ACC112 (cell line): ENCODE results near the gene ZIC4.

Experiments used
- H2AFZ ChIP-seq: fragments of 200-600 bp; sonication (generic); one replicate; pipeline ENCODE4 v1.6.0; 2017; ENCODE audit warnings: antibody characterized with exemption, low read length; ENCODE audit not compliant: unreplicated experiment
- H3K27ac ChIP-seq: fragments of 200-600 bp; sonication (generic); 2 replicates; pipeline ENCODE4 v1.5.1; 2014; ENCODE audit warnings: low read depth, mild to moderate bottlenecking, antibody characterized with exemption, low read length, moderate library complexity
- H3K27me3 ChIP-seq: fragments of 200-600 bp; sonication (generic); 2 replicates; pipeline ENCODE4 v1.6.1; 2014; ENCODE audit warnings: mild to moderate bottlenecking, antibody characterized with exemption, low read length, moderate library complexity, mixed read lengths; ENCODE audit not compliant: insufficient read depth
- H3K36me3 ChIP-seq: fragments of 200-600 bp; sonication (generic); 2 replicates; pipeline ENCODE4 v1.6.1; 2016; ENCODE audit warnings: mild to moderate bottlenecking, antibody characterized with exemption, low read length, moderate library complexity, mixed read lengths; ENCODE audit not compliant: insufficient read depth
- H3K4me1 ChIP-seq: fragments of 200-600 bp; sonication (generic); one replicate; pipeline ENCODE4 v1.6.1; 2016; ENCODE audit warnings: low read length, mixed read lengths; ENCODE audit not compliant: insufficient read depth, unreplicated experiment, control insufficient read depth
- H3K4me3 ChIP-seq: fragments of 200-600 bp; sonication (generic); 2 replicates; pipeline ENCODE4 v1.5.1; 2014; ENCODE audit warnings: mild to moderate bottlenecking, low read depth, low read length
- H3K79me2 ChIP-seq: fragments of 200-600 bp; sonication (generic); one replicate; pipeline ENCODE4 v1.6.0; 2016; ENCODE audit warnings: low read length; ENCODE audit not compliant: control insufficient read depth, unreplicated experiment, insufficient read depth

ZIC4 gene

GRCh38 chr3:147404000-147404799 lies 2.1 kb downstream of the ZIC4 start:
- Histone ChIP-seq H2AFZ (no peak overlapping the region), H3K27ac (no peak overlapping the region), H3K36me3 (no peaks in the 10 kb centered on the region), H3K4me3 (no peak overlapping the region), H3K27me3 (peaks cover 98% of the 10 kb centered on the region), H3K79me2 (no peaks in the 10 kb centered on the region), H3K4me1 (no peaks in the 10 kb centered on the region)

- H3K36me3 ChIP-seq: no peaks in the 10 kb centered on the region
- H2AFZ ChIP-seq: no peak overlapping the region
- peaks cover 98% of the 10 kb centered on the region for H3K27me3 ChIP-seq
- H3K4me3 ChIP-seq: no peak overlapping the region
- no peak overlapping the region for H3K27ac ChIP-seq
- no peaks in the 10 kb centered on the region for H3K4me1 ChIP-seq
- no peaks in the 10 kb centered on the region for H3K79me2 ChIP-seq
These were observed 2.8 kb downstream of the ZIC4 start for GRCh38 chr3:147403511-147403910.

GRCh38 chr3:147402159-147402558 lies 4.2 kb downstream of the ZIC4 start:
- Histone ChIP-seq H3K4me3 (no peak overlapping the region), H3K27ac (no peak overlapping the region), H3K27me3 (peaks cover 98% of the 10 kb centered on the region), H3K79me2 (no peaks in the 10 kb centered on the region), H2AFZ (no peak overlapping the region), H3K4me1 (no peaks in the 10 kb centered on the region), H3K36me3 (no peaks in the 10 kb centered on the region)

GRCh38 chr3:147401421-147401820 lies 4.9 kb downstream of the ZIC4 start:
- Histone ChIP-seq H3K79me2 (no peaks in the 10 kb centered on the region), H3K4me1 (no peaks in the 10 kb centered on the region), H3K4me3 (no peak overlapping the region), H2AFZ (no peak overlapping the region), H3K36me3 (no peaks in the 10 kb centered on the region), H3K27ac (no peak overlapping the region), H3K27me3 (peaks cover 98% of the 10 kb centered on the region)

- no peak overlapping the region for H2AFZ ChIP-seq
- H3K36me3 ChIP-seq: no peaks in the 10 kb centered on the region
- no peak overlapping the region for H3K27ac ChIP-seq
- H3K79me2 ChIP-seq: no peaks in the 10 kb centered on the region
- H3K4me1 ChIP-seq: no peaks in the 10 kb centered on the region
- peaks cover 98% of the 10 kb centered on the region for H3K27me3 ChIP-seq
- no peak overlapping the region for H3K4me3 ChIP-seq
These were observed 5.3 kb downstream of the ZIC4 start for GRCh38 chr3:147400999-147401398.

GRCh38 chr3:147400111-147400510 lies 6.2 kb downstream of the ZIC4 start:
- H3K27me3 ChIP-seq: peaks cover 98% of the 10 kb centered on the region
- H3K36me3 ChIP-seq: no peaks in the 10 kb centered on the region
- no peak overlapping the region for H2AFZ ChIP-seq
- H3K4me3 ChIP-seq: no peak overlapping the region
- H3K27ac ChIP-seq: no peak overlapping the region
- no peaks in the 10 kb centered on the region for H3K4me1 ChIP-seq
- no peaks in the 10 kb centered on the region for H3K79me2 ChIP-seq

GRCh38 chr3:147398813-147399534 lies 7.4 kb downstream of the ZIC4 start:
- no peaks in the 10 kb centered on the region for H3K79me2 ChIP-seq
- no peaks in the 10 kb centered on the region for H3K36me3 ChIP-seq
- no peaks in the 10 kb centered on the region for H3K4me1 ChIP-seq
- H3K27ac ChIP-seq: no peak overlapping the region
- no peak overlapping the region for H3K4me3 ChIP-seq
- peaks cover 98% of the 10 kb centered on the region for H3K27me3 ChIP-seq
- no peak overlapping the region for H2AFZ ChIP-seq

GRCh38 chr3:147397875-147398812 lies 8.2 kb downstream of the ZIC4 start:
- Histone ChIP-seq H3K4me1 (no peaks in the 10 kb centered on the region), H2AFZ (no peak overlapping the region), H3K79me2 (no peaks in the 10 kb centered on the region), H3K27ac (no peak overlapping the region), H3K27me3 (peaks cover 98% of the 10 kb centered on the region), H3K36me3 (no peaks in the 10 kb centered on the region), H3K4me3 (peak overlapping the region; percentile 38)

- H3K79me2 ChIP-seq: no peaks in the 10 kb centered on the region
- H3K4me1 ChIP-seq: no peaks in the 10 kb centered on the region
- H3K27ac ChIP-seq: no peak overlapping the region
- H2AFZ ChIP-seq: no peak overlapping the region
- peak overlapping the region; percentile 38 for H3K4me3 ChIP-seq
- peaks cover 98% of the 10 kb centered on the region for H3K27me3 ChIP-seq
- no peaks in the 10 kb centered on the region for H3K36me3 ChIP-seq
These were observed 9.0 kb downstream of the ZIC4 start for GRCh38 chr3:147397155-147397874.

GRCh38 chr3:147396712-147397046 lies 9.7 kb downstream of the ZIC4 start:
- Histone ChIP-seq H3K27me3 (peaks cover 98% of the 10 kb centered on the region), H3K4me1 (no peaks in the 10 kb centered on the region), H2AFZ (no peak overlapping the region), H3K79me2 (no peaks in the 10 kb centered on the region), H3K27ac (no peak overlapping the region), H3K4me3 (no peak overlapping the region), H3K36me3 (no peaks in the 10 kb centered on the region)
